GM12873 (cell line): ENCODE measurements around the gene LRIG1.

Experiments
- CTCF ChIP-seq: IDR thresholded peaks from 2 replicates; pipeline ENCODE4 v1.5.1; 2012; ENCODE audit warnings: low read depth, mild to moderate bottlenecking, moderate library complexity, low read length, control low read depth; ENCODE audit not compliant: insufficient read depth; ENCODE audit errors: missing control alignments

LRIG1 gene

GRCh38 chr3:66431494-66431893, 69.3 kb downstream of the LRIG1 start:
- TF ChIP-seq CTCF = no peak

GRCh38 chr3:66430876-66431275, 69.9 kb downstream of the LRIG1 start:
- no peak for TF ChIP-seq CTCF

- TF ChIP-seq CTCF = no peak
Observed at GRCh38 chr3:66428733-66429132, 72.1 kb downstream of the LRIG1 start.

- TF ChIP-seq CTCF = no peak
Observed at GRCh38 chr3:66427951-66428474, 72.8 kb downstream of the LRIG1 start.

GRCh38 chr3:66427352-66427751, 73.5 kb downstream of the LRIG1 start:
- no peak for TF ChIP-seq CTCF

- no peak for TF ChIP-seq CTCF
Observed at GRCh38 chr3:66426135-66426534, 74.7 kb downstream of the LRIG1 start.

GRCh38 chr3:66425576-66426114, 75.2 kb downstream of the LRIG1 start:
- TF ChIP-seq CTCF = no peak
